NCI-H1930 (cell line): ENCODE measurements around the gene TLK1.

Source experiments
- DNase-seq, 2 experiments: peaks; one replicate each; lab custom pipeline; 2025; lab: John Stamatoyannopoulos, UW

Gene TLK1

DNA sequence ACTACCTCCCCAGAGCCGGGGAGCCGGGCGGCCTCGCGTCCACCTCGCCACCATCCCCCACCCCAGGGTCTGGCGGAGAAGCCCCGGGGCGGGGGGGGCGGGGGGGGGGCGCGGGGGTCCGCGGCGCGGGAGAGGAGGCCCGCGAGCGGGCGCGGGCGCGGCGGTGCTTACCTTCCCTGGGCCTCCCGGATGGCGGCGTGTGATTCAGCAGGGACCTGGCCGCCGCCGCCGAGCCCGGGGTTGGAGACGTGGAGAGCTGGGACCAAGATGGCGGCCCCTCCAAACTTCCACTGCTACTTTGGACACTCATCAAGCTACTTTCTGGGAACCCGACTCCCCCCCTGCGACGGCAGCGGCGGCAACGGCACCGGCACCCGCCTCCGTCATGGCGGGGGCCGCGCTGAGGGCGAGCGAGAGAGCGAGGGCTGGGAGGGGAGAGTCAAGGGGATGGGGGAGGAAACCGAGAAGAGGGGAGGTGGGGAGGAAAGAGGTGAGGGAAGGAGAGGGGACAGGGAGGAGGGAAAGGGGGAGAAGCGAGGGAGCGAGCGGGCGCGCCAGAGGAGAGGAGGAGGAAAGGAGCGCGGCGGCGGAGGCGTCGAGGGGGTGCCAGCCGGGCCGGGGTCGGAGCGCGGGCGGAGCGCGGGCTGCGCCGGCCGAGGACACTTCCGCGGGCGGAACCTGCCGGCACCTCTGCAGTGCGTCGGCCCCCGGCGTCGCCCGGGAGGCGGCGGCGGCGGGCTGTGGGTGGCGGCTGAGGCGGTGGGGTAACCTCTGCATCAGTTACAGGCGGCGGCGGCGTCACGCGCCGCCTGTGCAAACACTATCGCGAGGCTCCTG, at the start of gene TLK1:
Gene TLK1, minus strand, starts transcription at position 775 of the 837 bp plus-strand sequence. Its CDS starts 465 bp downstream, at position 310.
- peak; percentile 24 to 33 for DNase-seq

DNA sequence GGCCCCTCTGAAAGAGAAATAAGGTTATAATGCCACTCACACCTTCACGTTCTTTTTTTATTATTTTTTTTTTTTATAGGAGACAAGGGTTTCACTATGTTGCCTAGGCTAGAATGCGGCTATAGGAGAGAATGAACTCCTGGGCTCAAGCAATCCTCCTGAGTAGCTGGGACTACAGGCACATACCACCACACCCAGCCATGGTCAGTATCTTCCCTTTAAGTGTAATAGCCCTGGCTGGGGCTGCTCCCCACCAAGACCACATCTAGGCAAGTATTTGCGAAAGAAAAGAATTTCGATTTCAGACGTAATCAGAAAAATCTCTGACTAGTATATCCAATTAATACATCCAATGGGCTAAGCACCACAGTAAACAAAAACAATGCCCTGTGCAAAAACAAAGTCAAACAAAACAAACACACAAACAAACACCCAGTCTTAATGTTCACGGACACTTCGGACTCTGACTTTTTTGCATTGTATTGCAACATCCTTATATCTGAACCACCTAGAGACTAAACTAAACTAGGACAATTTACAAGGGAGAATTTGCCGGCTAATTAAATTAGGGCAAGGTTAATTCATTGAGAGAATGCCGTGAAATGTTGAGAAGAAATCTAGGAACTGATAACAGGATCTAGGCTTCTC, 49.6 kb upstream of the TLK1 start:
- no peak for DNase-seq

DNA sequence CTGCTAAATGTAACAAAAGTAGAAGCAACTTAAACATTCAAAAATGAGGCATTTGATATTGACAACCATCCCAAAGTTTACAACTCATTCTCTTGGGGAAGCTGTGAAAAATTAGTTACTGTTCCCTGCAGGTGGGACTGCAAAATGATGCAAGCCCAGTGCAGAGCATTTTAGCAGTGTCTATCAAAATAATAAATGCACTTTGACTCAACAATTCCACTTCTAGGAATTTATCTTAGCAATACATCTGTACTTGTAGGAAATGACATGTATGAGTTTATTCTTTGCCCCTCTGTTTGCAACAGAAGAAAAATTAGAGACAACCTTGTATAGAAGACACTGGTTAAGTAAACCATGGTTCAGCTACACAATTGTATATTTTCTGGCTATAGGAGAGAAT, 48.0 kb upstream of the TLK1 start:
- DNase-seq, result no peak

DNA sequence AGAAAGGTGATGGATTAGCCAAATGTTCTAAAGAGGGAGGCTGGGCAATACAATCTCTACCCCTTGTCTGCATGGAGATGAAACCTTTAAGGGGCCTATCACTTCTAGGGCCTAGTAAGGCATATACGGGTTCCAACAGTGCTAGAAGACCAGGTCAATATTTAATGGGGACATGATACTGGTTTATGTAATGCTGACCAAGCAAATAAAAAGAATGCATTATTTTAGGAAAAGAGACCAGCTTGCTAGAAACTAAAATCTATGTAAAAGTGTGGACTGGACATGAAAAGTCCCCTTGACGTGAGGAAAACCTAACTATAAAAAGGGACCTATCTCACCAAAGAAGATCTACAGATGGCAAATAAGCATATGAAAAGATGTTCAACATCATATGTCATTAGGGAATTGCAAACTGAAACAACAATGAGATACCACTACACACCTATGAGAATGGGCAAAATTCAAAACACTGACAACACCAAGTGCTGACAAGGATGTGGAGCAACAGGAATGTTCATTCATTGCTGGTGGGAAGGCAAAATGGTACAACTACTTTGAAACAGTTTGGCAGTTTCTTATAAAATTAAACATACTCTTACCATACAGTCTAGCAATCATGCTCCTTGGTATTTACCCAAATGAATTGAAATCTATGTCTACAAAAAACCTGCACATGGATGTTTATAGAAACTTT, 45.9 kb upstream of the TLK1 start:
- no peak for DNase-seq

DNA sequence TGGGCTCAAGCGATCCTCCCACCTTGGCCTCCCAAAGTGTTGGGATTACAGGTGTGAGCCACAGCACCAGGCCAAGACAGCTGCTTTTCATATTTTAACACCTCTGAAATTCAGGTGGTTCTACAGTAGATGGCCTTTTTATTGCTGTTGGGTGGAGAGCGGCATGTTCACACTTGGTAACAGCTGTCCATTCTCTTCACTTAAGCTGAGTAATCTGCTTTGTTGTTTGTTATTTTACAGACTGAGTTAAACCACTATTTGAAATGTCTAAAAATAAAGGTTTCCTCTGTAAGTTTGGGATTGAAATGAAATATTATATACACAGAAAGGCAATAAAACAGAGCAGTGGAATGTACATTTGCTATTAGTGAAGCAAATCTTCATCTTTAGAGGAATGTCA, 44.9 kb upstream of the TLK1 start:
- no peak for DNase-seq

DNA sequence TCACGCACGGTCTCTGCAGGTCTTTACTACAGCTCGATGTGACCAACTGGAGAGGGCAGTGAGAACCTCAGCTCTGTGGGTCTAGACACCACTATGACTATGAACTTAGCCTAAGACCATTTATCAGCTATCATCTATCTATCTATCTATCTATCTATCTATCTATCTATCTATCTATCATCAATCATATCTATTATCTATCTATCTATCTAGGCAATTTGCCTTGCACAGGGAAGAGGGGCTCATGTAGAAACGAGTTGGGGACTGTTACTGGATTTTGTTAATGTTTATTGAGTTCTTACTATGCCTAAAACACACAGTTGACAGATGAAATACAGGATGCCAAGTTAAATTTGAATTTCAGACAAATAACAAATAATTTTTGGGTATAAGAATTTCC, 41.1 kb upstream of the TLK1 start:
- no peak for DNase-seq

DNA sequence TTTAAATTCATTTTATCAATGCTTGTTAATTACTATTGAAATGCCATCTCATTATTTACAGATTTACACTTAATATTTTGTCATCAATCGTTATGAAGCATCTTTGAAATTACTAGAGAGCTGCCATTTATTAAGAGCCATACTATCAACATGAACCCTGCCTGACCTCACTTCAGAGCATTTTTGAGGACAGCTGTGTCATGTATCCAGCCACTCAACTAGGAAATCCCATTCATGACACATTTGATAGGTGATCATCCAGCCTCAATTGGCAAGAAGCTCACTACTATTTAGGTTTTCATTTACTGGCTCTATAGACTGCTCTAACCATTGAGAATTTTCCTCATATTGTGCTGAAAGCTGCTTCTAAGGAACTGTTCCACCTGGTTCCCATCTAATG, 40.6 kb upstream of the TLK1 start:
- no peak for DNase-seq

DNA sequence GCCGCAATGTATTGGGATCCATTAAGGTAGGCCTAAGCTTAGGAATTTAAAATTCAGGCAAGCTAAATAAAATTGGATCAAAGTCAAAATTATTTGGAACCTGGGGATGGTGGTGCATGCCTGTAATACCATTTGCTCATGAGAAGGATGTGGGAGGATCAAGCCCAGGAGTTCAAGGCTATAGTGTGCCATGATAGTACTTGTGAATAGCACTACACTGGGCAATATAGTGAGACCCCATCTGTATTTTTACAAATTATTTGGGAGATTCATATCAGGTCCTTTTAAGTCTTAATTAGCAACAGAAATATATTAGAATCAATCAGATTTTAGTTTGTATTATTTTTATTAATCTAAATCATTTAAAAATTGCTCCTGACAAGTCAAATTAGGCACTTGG, 39.8 kb upstream of the TLK1 start:
- DNase-seq, result no peak

DNA sequence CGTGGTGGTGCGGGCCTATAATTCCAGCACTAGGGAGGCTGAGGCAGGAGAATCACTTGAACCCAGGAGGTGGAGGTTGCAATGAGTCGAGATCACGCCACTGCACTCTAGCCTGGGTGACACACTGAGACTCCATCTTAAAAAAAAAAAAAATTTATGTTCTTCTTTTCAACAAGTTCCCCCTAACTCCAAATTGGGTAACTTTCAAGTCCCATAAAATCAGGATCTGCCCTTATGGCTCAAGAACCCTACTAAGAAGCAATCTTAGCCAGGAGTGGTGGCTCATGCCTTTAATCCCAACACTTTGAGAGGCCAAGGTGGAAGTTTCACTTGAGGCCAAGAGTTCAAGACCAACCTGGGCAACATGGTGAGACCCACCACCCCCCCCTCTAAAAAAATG, 30.3 kb upstream of the TLK1 start:
- DNase-seq, result no peak

DNA sequence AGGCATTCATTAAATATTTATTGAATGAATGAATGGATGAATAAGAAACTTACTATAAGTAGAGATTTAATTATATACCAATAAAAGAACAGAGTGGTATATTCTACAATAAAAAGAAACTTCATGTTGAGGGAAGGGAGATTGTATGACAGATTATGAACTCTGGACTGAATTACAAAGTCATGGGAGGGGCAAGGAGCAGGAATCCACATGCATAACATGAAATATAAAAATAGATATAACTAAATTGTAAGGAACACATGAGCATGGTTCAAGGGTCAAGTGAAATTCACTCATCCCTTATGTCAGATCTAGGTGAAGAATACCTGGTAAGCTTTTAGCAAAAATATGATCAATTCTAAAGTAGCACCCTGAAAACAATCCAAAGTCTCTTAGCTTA, 27.1 kb upstream of the TLK1 start:
- no peak for DNase-seq

DNA sequence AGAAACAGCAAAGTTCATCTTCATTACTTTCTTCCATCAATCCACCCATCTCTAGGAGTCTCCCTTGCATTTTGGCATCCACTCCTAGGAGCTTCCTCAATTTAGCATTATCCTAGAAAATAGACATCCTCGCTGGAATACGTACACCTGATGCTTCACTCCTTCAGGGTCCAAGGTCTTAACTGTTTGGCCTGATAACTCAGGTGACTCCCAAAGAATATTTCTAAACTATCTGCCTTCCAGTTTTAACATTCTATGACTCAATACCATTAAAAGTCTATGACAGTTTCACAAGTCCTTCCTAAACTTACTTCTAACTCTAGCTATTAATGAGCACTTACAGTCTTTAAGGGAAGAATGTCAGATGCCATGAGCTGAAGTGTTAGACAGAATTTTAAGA, 26.5 kb upstream of the TLK1 start:
- no peak for DNase-seq

DNA sequence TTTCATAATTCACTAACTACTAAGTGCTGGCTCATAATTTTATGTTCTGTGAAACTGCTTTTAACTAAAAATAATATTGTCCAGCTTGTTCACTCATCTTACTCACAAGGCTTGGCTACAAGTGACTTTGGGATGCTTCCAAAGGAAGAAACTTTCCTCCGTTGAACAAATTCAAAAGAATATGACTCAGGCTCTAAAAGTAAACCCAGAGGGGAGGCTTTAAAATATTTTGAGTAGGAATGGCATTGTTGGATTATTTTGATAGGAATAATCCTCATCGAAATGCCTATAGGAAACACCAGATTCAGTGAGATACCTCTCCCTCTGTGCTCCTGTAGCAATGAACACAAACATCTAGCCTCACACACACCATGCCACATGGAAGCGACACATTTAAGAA, 25.2 kb upstream of the TLK1 start:
- DNase-seq, result no peak

DNA sequence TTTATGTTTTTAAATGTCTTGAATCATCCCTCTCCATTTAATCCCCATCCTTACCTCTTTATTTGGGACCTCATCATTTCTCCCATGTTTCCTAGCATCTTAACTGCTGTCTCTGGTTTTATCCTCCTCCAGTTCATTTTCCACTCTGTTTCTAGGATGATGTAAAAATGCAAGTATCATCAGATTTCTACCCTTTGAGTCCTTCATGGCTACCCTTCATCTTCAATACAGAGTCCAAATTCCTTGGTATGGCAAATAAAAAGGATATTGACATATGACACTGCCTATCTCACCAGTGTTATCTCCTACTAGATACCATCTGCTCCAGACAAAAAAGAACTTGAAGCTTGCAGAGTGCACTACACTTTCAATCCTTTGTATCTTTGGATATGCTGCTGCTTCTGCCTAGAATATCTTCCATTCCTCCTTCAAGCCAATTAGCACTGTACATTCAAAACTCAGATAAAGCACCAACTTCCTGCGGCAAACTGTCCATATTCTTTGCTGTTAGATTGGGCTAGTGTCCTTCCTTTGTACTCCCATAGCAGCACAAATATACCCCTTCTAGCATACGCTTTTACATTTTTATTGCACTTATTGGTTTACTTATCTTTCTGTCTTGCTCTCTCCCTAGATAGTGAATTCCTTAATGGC, 24.6 kb upstream of the TLK1 start:
- no peak for DNase-seq

DNA sequence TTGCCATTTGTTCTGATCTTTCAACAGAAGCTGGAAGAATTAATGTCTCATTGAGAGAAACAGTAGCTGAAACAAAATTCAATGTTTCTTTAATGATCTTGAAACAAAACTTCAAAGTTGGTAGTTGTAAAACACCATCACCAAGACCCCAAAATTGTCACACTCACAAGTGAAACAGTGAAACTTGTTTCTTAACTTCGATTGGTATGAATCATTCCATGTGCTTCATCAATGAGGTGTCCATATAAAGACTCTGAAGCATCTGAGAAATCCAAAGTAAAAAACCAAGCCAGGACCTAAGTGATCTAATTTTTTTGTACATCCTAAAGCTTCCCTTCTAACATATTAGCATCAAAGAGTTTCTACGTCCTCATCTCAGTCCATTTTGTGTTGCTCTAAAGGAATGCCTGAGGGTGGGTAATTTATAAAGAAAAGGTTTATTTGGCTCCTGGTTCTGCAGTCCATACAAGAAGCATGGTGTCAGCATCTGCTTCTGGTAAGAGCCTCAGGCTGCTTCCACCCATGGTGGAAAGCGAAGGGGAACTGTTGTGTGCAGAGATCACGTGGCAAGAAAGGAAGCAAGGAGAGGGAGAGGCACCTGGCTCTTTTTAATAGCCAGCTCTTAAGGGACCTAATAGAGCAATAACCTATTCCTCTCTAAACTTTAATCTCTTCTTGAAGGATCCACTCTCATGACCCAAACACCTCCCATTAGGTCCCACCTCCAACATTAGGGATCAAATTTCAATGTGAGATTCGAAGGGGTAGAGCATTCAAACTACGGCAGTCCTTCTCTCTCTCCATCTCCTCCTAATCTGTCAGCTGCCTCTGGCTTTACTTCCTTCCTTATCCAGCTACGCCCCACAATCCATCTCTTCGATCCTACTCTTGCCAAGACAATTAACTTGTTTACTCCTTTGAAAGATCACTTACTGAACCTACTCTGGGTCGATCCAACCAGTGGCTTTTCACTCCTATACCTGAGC, 20.7 kb upstream of the TLK1 start:
- DNase-seq, result no peak

DNA sequence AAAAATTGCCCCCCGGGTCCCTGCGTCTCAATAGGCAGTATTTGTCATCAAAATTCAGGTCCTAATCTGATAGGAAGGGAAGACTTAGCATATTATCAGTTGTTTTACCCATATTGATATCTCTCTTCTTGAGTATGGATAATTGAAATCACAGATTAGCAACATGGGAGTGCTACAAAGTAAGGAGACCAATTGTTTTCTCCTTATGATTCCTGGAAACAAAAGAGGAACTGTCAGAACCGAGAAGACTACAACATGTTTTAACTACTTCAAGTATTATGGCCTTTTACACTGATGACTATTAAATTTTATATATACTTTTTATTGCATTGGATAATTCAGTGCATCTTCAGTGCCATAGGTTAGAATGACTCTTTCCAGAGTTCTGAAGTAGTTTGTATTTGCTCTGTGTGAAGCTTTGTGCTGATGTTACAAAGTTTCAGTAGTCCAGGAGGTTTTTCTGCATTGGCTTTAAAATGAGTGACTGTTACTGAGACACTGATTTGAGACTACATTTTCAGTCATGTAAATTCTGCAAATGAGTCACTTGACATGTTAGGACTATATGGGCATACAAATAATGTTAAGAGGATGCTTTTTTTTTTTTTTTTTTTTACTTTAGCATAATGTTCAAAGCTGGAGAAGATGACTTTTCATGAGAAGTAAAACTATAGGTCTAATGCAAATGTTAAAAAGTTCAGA, 19.7 kb upstream of the TLK1 start:
- DNase-seq, result no peak

DNA sequence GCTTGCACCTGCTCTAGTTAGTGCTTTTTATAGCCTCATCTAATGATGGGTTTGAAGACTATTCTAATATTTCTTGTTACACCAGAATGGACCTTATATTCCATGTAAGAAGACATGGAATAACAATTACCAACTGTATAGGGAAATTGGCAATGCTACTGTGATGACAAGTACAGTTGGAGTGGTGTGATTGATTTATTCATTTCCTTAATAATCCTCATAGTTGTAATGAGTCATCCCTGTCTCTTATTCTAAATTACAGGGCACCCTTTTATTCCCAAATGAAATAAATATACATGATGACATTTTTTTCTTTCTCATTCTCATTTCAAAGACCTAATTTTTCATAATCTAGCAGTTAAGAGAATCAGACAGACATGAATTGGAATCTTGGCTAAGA, 18.3 kb upstream of the TLK1 start:
- no peak for DNase-seq

DNA sequence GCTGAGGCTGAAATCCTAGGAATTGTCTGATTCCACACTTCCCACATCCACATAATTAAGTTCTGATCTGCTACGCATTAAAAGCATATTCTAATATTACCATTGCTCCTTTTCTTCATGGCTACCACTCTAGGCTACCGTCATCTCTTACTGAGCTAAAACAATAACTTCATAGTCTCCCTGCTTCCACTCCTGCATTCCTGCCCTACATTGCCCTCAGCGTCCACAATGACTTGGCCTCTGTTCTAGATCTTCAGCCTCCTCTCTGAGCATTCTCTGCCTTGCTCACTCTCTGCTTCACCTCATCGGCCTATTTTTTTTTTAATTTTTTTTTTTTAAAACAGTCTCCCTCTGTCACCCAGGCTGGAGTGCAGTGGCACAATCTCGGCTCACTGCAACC, 15.8 kb upstream of the TLK1 start:
- no peak for DNase-seq

DNA sequence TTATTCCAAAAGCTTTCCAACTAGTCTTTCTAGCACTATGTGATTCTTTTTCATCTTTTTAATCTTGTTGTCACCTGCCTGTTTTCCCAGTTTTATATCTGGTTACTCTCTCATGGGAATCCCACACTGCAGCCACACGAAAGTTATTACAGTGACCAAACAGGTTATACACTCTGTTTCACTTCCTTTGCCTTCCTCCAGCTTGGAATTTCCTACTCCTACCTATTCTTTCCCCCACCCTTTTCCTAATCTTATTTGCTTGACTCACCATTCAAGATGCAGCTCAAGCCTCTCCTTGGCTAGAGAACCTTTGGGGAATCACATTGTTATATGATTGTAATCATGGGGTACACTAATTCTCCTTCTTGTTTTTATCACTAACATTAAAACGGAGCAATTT, 13.4 kb upstream of the TLK1 start:
- DNase-seq, result no peak

DNA sequence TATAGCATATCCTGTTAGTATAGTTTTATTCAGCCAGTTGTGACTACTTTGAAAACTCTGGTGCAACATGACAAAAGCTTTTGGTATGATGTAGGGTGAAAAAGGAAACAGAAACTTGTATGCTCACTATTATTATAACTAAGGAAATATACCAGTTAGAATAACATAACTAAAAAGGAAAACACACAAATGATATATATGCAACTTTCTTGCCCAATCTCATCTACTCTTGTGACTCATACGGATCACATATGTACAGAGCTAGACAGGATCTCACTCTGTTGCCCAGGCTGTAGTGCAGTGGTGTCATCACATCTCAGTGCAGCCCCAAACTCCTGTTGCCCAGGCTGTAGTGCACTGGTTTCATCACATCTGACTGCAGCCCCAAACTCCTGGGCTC, 12.4 kb upstream of the TLK1 start:
- no peak for DNase-seq

DNA sequence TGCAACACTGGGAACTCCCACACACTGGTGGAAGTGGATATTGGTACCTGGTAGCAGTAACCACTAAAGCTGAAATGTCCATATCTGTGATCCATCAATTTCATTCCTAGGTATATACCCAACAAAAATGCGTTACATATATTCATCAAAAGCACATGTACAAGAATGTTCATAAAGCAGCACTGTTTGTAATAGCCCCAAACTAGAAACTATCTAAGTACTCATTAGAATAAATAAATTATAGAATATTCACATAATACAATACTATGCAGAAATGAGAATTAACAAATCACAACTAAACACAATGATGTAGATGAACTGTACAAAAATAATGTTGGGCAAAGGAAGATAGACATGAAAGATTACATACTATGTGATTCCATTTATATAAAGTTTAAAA, 11.1 kb upstream of the TLK1 start:
- no peak for DNase-seq

DNA sequence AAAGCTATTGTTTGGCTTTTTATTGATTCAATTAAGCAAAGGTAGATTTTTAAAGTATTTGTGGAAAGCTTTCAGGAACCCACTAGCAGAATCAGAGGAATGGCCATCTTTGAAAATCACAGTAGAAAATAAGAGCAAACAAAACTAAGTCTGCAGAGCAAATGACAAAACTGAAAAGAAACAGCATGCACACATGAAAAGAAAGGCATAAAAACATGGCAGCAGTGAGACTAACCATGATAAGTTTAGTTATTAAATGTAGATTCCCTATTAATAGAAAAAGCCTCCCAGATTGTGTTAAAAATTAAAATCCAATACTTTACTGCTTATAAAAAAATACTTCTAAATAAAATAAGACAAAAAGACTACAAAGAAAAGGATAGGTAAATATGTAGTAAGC, 9.1 kb upstream of the TLK1 start:
- DNase-seq, result no peak
